Thyroid gland (tissue), 4 donors: ENCODE data around the gene CHST10. TPM values are rescaled to one million over a fixed set of nuclear protein-coding genes. Genes with fewer than 3 reads are reported as not detected.

Source experiments
- DNase-seq, 2 donors: peaks; one replicate each; pipeline ENCODE4 v3.0.0-alpha.2; 2019
- H3K27ac ChIP-seq, 3 donors: fragments of 200-600 bp; sonication (generic); 1 replicate in 2 of 3; 2 replicates in 1 of 3; pipeline ENCODE4 v1.5.1; 2016 to 2019; ENCODE audit warnings: mild to moderate bottlenecking in 1 of 3, moderate library complexity in 1 of 3
- H3K27me3 ChIP-seq: fragments of 200-600 bp; sonication (generic); one replicate; pipeline ENCODE4 v1.5.1; 2019
- H3K36me3 ChIP-seq, 2 donors: fragments of 200-600 bp; sonication (generic); one replicate each; pipeline ENCODE4 v1.5.1; 2016 to 2019
- H3K4me1 ChIP-seq, 2 donors: fragments of 200-600 bp; sonication (generic); one replicate each; pipeline ENCODE4 v1.5.1; 2017 to 2019
- H3K4me3 ChIP-seq, 3 donors: fragments of 200-600 bp; sonication (generic); replicated peaks in 1 of 3; 1 replicate in 2 of 3; 2 replicates in 1 of 3; pipeline ENCODE4 v1.5.1; 2016; ENCODE audit warnings: mild to moderate bottlenecking in 1 of 3
- H3K9me3 ChIP-seq: fragments of 200-600 bp; sonication (generic); one replicate; pipeline ENCODE4 v1.5.1; 2017
- CTCF ChIP-seq, 6 experiments: fragments of 200-600 bp in 3 of 6; fragments of 450-650 bp in 3 of 6; sonication (generic) in 3 of 6; IDR thresholded peaks; one replicate each; pipeline ENCODE4 v1.5.1; 2016 to 2019; ENCODE audit warnings: antibody characterized with exemption in 6 of 6, mild to moderate bottlenecking in 2 of 6, inconsistent platforms in 1 of 6, moderate library complexity in 1 of 6
- POLR2A ChIP-seq, 2 donors: fragments of 450-650 bp; IDR thresholded peaks; one replicate each; pipeline ENCODE4 v1.6.1; 2017; ENCODE audit warnings: antibody characterized with exemption in 2 of 2, mild to moderate bottlenecking in 2 of 2, moderate library complexity in 1 of 2
- WGBS, 2 donors: methylation state at CpG; one replicate each; pipeline ENCODE4 v1.1.5; 2017; 5-methylcytosine and 5-hydroxymethylcytosine counted together
- intact Hi-C: fragments of 100-400 bp; cut with DNase I; formaldehyde crosslinking; loops from one replicate; pipeline ENCODE4 v1.15.1; 2023
- total RNA-seq, 4 donors: library from RNA; depleted of rRNA; stranded (reverse); fragments of >200 nt; gene quantifications; one replicate each; pipeline ENCODE4 v1.2.3, GENCODE V29; 2016

CHST10 gene
- total RNA-seq, 4 donors from 2014 or later: 12.9 to 18.3 (median 14.5) TPM

DNA sequence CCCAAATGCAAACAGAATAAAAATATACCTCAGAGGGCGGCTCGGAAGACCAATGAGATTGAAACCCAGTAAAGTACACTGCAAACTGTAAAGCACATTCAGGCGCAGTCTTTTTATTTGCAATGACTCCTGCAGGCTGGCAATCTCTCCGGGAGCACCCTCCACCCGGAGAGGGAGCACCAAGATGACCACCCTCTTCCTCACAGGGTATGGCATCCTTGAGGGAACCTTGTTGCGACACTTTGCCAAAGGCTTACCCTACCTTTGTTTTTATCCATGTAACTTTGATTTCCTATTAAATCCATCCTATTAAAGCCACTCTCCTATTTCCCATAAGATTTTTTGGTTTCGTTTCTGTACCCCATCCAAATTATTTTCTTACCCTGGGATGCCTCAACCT, 16.2 kb downstream of the CHST10 start:
- Histone ChIP-seq H3K4me3 (no peak overlapping the region), H3K27me3 (no peaks in the 10 kb centered on the region), H3K36me3 (peaks cover 0 to 10% of the 10 kb centered on the region in 2 donors), H3K27ac (no peak overlapping the region), H3K9me3 (no peaks in the 10 kb centered on the region), H3K4me1 (no peaks in the 10 kb centered on the region)
- TF ChIP-seq POLR2A (IDR thresholded peaks at IDR 0.05) (no peak), CTCF (IDR thresholded peaks at IDR 0.05) (no peak)
- intact Hi-C loops: no loop called here
- WGBS, 2 donors: 98 to 99% methylated on average over 7 of the region's 7 CpGs
- no peak for DNase-seq

- no peaks in the 10 kb centered on the region for H3K27me3 ChIP-seq
- no peak for DNase-seq
- H3K4me3 ChIP-seq: no peak overlapping the region
- intact Hi-C loops: no loop called here
- TF ChIP-seq CTCF (IDR thresholded peaks at IDR 0.05) (no peak), POLR2A (IDR thresholded peaks at IDR 0.05) (no peak)
- 93 to 94% methylated on average over 9 of the region's 9 CpGs for WGBS, 2 donors
- H3K9me3 ChIP-seq: no peaks in the 10 kb centered on the region
- H3K4me1 ChIP-seq: no peaks in the 10 kb centered on the region
- H3K36me3 ChIP-seq: no peaks in the 10 kb centered on the region
- H3K27ac ChIP-seq: no peak overlapping the region
These were observed 17.8 kb downstream of the CHST10 start for GRCh38 chr2:100399714-100400113.

DNA sequence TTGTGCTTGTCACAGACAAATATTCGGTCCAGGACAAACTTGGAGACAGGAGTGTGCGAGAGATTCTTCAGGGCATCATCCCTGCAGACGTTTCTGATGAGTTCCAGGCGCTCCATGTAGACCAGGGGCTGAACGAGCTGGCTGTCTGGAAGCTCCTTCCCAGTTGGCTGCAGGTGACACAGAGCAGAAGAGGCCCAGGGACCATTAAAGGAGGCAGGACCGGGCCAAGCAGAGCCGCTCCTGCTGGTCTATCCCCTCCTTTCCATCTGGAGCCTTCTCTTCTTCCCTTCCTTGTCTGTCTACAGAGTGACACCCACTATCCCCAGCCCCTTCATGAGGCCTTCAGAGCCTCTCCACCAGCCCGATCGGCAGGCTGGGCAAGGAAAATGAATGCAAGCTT, 19.5 kb downstream of the CHST10 start:
- Histone ChIP-seq H3K4me1 (peaks cover 6 to 7% of the 10 kb centered on the region in 2 donors), H3K36me3 (peaks cover 0 to 1% of the 10 kb centered on the region in 2 donors), H3K4me3 (no peak overlapping the region), H3K27me3 (no peaks in the 10 kb centered on the region), H3K9me3 (no peaks in the 10 kb centered on the region), H3K27ac (no peak overlapping the region)
- 90 to 97% methylated on average over 9 of the region's 9 CpGs for WGBS, 2 donors
- intact Hi-C loops: no loop called here
- no peak for DNase-seq
- TF ChIP-seq POLR2A (IDR thresholded peaks at IDR 0.05) (no peak), CTCF (IDR thresholded peaks at IDR 0.05) (no peak)

DNA sequence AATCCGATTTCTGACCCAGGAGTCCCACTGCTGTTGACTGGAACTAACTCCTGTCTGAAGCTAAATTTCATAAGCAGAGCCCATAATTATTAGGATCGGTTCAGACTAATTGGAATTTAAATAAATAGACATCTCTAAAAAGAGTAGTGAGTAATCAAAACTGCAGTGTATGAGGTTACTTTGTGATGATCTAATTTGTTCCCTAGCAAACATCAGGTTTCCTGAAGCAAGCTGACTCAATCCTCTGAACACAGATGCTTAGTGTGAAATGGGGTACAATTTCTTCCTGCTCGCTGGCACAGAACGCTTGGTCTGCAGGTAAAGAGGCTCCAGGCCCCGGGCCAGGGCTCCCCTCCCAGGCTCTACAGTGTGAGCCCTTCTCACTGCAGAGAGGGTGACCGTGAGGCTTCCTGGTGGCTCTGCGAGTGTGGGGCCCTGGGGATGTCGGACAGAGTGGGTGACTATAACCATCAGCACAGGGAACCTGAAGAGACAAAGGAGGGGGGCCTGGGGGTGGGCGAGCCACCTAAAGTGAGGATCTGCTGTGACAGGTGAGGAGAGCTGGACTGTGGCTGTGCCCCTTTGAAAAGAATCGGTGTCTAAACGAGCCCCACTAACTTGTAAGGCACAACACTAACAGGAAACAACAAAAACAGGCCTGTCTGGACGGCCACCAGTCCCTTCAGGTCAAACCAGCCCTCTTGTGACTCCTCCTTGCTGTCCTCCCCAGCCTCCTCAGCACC, 20.2 kb downstream of the CHST10 start:
- Histone ChIP-seq H3K4me3 (no peak overlapping the region), H3K27me3 (no peaks in the 10 kb centered on the region), H3K9me3 (no peaks in the 10 kb centered on the region), H3K27ac (no peak overlapping the region), H3K36me3 (peaks cover 0 to 4% of the 10 kb centered on the region in 2 donors), H3K4me1 (peaks cover 6 to 7% of the 10 kb centered on the region in 2 donors)
- no peak for TF ChIP-seq CTCF (IDR thresholded peaks at IDR 0.05)
- no peak for TF ChIP-seq POLR2A (IDR thresholded peaks at IDR 0.05)
- intact Hi-C loops: no loop called here
- peak; percentile 68 to 80 for DNase-seq
- WGBS, 2 donors: 61 to 72% methylated on average over 9 to 12 of the region's 12 CpGs

- Histone ChIP-seq H3K27ac (no peak overlapping the region), H3K9me3 (no peaks in the 10 kb centered on the region), H3K4me1 (peaks cover 6 to 7% of the 10 kb centered on the region in 2 donors), H3K36me3 (peaks cover 0 to 4% of the 10 kb centered on the region in 2 donors), H3K4me3 (no peak overlapping the region), H3K27me3 (no peaks in the 10 kb centered on the region)
- 94 to 95% methylated on average over 4 to 5 of the region's 5 CpGs for WGBS, 2 donors
- intact Hi-C loops: no loop called here
- DNase-seq: no peak
- TF ChIP-seq POLR2A (IDR thresholded peaks at IDR 0.05) (no peak), CTCF (IDR thresholded peaks at IDR 0.05) (no peak)
These were observed 21.0 kb downstream of the CHST10 start for GRCh38 chr2:100396483-100396882.
